GM12878 (cell line): ENCODE data around the gene NADSYN1. TPM values are rescaled to one million over a fixed set of nuclear protein-coding genes. Genes with fewer than 3 reads are reported as not detected.
A peak's percentile ranks its signal among the peaks of the same experiment; 100 is the strongest.

Experiments
- ASH2L ChIP-seq: fragments of 300-600, 200-600 bp; sonication (generic); IDR thresholded peaks from 2 replicates; pipeline ENCODE4 v1.6.1; 2017; ENCODE audit warnings: low read depth, mild to moderate bottlenecking, borderline replicate concordance
- BACH1 ChIP-seq: fragments of 450-650 bp; IDR thresholded peaks from 2 replicates; pipeline ENCODE4 v1.6.1; 2017; ENCODE audit warnings: mild to moderate bottlenecking, borderline replicate concordance
- CBFB ChIP-seq: IDR thresholded peaks from 2 replicates; pipeline ENCODE4 v1.6.1; 2016; ENCODE audit warnings: antibody characterized with exemption, low read depth
- EED ChIP-seq: sonication (generic); IDR thresholded peaks from 2 replicates; pipeline ENCODE4 v1.6.1; 2016; ENCODE audit warnings: antibody characterized with exemption, low read depth
- EP300 ChIP-seq, 2 experiments: fragments of 150-350 bp in 1 of 2; IDR thresholded peaks; 2 replicates each; pipeline ENCODE4 v1.6.1; 2011 to 2012; ENCODE audit warnings: low read depth in 2 of 2, low read length in 2 of 2, borderline replicate concordance in 1 of 2, improper control_type of control experiment in 1 of 2, inconsistent platforms in 1 of 2; ENCODE audit not compliant: control insufficient read depth in 1 of 2
- GATAD2B ChIP-seq: fragments of 450-650 bp; conservative IDR thresholded peaks from 2 replicates; pipeline ENCODE4 v1.6.1; 2017; ENCODE audit warnings: low read depth, mild to moderate bottlenecking, moderate library complexity
- HDGF ChIP-seq: fragments of 450-650 bp; IDR thresholded peaks from 2 replicates; pipeline ENCODE4 v1.6.1; 2016; ENCODE audit warnings: antibody characterized with exemption
- KAT2A ChIP-seq: conservative IDR thresholded peaks from 2 replicates; pipeline ENCODE4 v1.6.1; 2011; ENCODE audit warnings: low read depth, low read length; ENCODE audit not compliant: control insufficient read depth
- NR2C1 ChIP-seq: fragments of 450-650 bp; IDR thresholded peaks from 2 replicates; pipeline ENCODE4 v1.6.1; 2017; ENCODE audit warnings: antibody characterized with exemption, mild to moderate bottlenecking, moderate library complexity
- PAX5 ChIP-seq: IDR thresholded peaks from 2 replicates; pipeline ENCODE4 v1.6.1; 2011; ENCODE audit warnings: low read depth, low read length, borderline replicate concordance
- POU2F2 ChIP-seq: IDR thresholded peaks from 3 replicates; pipeline ENCODE4 v1.6.1; 2011; ENCODE audit warnings: low read depth, mild to moderate bottlenecking, low read length, borderline replicate concordance
- RAD21 ChIP-seq: IDR thresholded peaks from 2 replicates; pipeline ENCODE4 v1.6.1; 2011; ENCODE audit warnings: mild to moderate bottlenecking, low read depth, low read length, moderate library complexity; ENCODE audit not compliant: insufficient read depth
- RCOR1 ChIP-seq: conservative IDR thresholded peaks from 2 replicates; pipeline ENCODE4 v1.6.1; 2012; ENCODE audit warnings: low read depth, low read length, improper control_type of control experiment
- SIX5 ChIP-seq: IDR thresholded peaks from 2 replicates; pipeline ENCODE4 v1.6.1; 2011; ENCODE audit warnings: mild to moderate bottlenecking, low read depth, low read length, moderate library complexity; ENCODE audit not compliant: severe bottlenecking
- TAF1 ChIP-seq: IDR thresholded peaks from 2 replicates; pipeline ENCODE4 v1.6.1; 2011; ENCODE audit warnings: mild to moderate bottlenecking, low read depth, low read length, borderline replicate concordance
- USF1 ChIP-seq: IDR thresholded peaks from 2 replicates; pipeline ENCODE4 v1.6.1; 2011; ENCODE audit warnings: borderline replicate concordance, low read depth, mild to moderate bottlenecking, moderate library complexity, mixed read lengths, low read length; ENCODE audit not compliant: insufficient read depth; ENCODE audit errors: extremely low read length
- ZBED1 ChIP-seq: IDR thresholded peaks from 2 replicates; pipeline ENCODE4 v1.6.1; 2016; ENCODE audit warnings: borderline replicate concordance
- ZBTB11 ChIP-seq: fragments of 450-650 bp; formaldehyde crosslinking; IDR thresholded peaks from 2 replicates; pipeline ENCODE4 v1.5.0; 2022; ENCODE audit warnings: mild to moderate bottlenecking, missing genetic modification characterization
- ZNF687 ChIP-seq: fragments of 450-650 bp; IDR thresholded peaks from 2 replicates; pipeline ENCODE4 v1.6.1; 2017; ENCODE audit warnings: mild to moderate bottlenecking, moderate library complexity
- polyA plus RNA-seq, 11 experiments: library from polyadenylated mRNA; depleted of rRNA in 4 of 11; unstranded in 6 of 11; stranded (reverse) in 5 of 11; fragments of >200 nt; fragmentation: Nextera tagmentation in 4 of 11; fragmentation: Illumina TruSeq in 1 of 11; extraction: Ambion mirVana in 4 of 11; extraction: Trizol in 1 of 11; gene quantifications; 1 replicate in 1 of 11; 2 replicates in 10 of 11; pipeline versions ENCODE4 v1.2.1 to v1.2.3, GENCODE V29; 2011 to 2016; ENCODE audit warnings: inconsistent platforms in 2 of 11, missing spikeins in 2 of 11, low read depth in 1 of 11
- total RNA-seq, 4 experiments: library from RNA; depleted of rRNA in 3 of 4; stranded (reverse); fragments of >200 nt in 3 of 4; fragmentation: Illumina TruSeq in 1 of 4; extraction: Trizol in 1 of 4; gene quantifications; 2 replicates each; pipeline versions ENCODE4 v1.2.1 to v1.2.3, GENCODE V29; 2013 to 2021

NADSYN1 gene
- total and polyA plus RNA-seq, 10 of the 15 experiments (the other 5 are each of a cell fraction or from before 2014, with no cell fraction given) = 12.2 to 90.2 (median 69.5) TPM

GRCh38 chr11:71489311-71490043 lies 36.5 kb downstream of the NADSYN1 start (continued):
- TF ChIP-seq RCOR1 (no peak), KAT2A (no peak), POU2F2 (no peak), ASH2L (no peak), ZBTB11 (CRISPR knock-in tag) (no peak), BACH1 (no peak), TAF1 (no peak), PAX5 (no peak), RAD21 (no peak; the same call in 1 of the 2 replicates), USF1 (no peak), HDGF (peak; percentile 32; the same call in 1 of the 2 replicates), ZNF687 (no peak), SIX5 (no peak), CBFB (no peak), ZBED1 (no peak), GATAD2B (no peak), EED (peak; percentile 95), EP300 (IDR thresholded peaks at IDR 0.05; ENCODE audit: borderline replicate concordance in 1 of 2, control insufficient read depth in 1 of 2, low read depth in 2 of 2, low read length in 2 of 2) (no peak), NR2C1 (no peak)
